Esophagus (tissue), 2 donors: Measurements from ENCODE around the gene NELFB. TPM values are rescaled to one million over a fixed set of nuclear protein-coding genes. Genes with fewer than 3 reads are reported as not detected.

Experiments used
- H3K27ac ChIP-seq, 2 donors: one replicate each; pipeline ENCODE4 v1.5.1; 2013; ENCODE audit warnings: low read depth in 2 of 2, mild to moderate bottlenecking in 2 of 2, inconsistent platforms in 1 of 2, low read length in 1 of 2, moderate library complexity in 1 of 2
- H3K27me3 ChIP-seq, 2 donors: one replicate each; pipeline ENCODE4 v1.6.1; 2013; ENCODE audit warnings: low read length in 2 of 2, control low read depth in 1 of 2, mild to moderate bottlenecking in 1 of 2; ENCODE audit not compliant: insufficient read depth in 2 of 2, control insufficient read depth in 1 of 2
- H3K36me3 ChIP-seq, 2 donors: one replicate each; pipeline ENCODE4 v1.6.1; 2013; ENCODE audit warnings: low read length in 1 of 2; ENCODE audit not compliant: control insufficient read depth in 2 of 2, insufficient read depth in 2 of 2
- H3K4me1 ChIP-seq, 2 donors: one replicate each; pipeline ENCODE4 v1.6.1; 2013; ENCODE audit warnings: low read length in 1 of 2; ENCODE audit not compliant: control insufficient read depth in 2 of 2, insufficient read depth in 2 of 2
- H3K4me3 ChIP-seq, 2 donors: one replicate each; pipeline ENCODE4 v1.5.1; 2013; ENCODE audit warnings: low read length in 2 of 2, mild to moderate bottlenecking in 2 of 2, low read depth in 1 of 2, moderate library complexity in 1 of 2
- H3K9me3 ChIP-seq, 2 donors: one replicate each; pipeline ENCODE4 v1.6.1; 2013; ENCODE audit warnings: mild to moderate bottlenecking in 2 of 2, low read depth in 1 of 2, low read length in 1 of 2, moderate library complexity in 1 of 2; ENCODE audit not compliant: control insufficient read depth in 2 of 2, insufficient read depth in 1 of 2
- WGBS, 2 donors: extraction: QIAGEN DNeasy Blood & Tissue Kit; methylation state at CpG; one replicate each; pipeline ENCODE4 v1.1.7; 2013; 5-methylcytosine and 5-hydroxymethylcytosine counted together
- polyA plus RNA-seq, 2 donors: library from polyadenylated mRNA; stranded (reverse); fragments of 200-250 nt; gene quantifications; one replicate each; pipeline ENCODE4 v1.2.3, GENCODE V29; 2013
- donor health status: healthy with polysubstance abuse.
- donor health status: Bipolar disorder and iron deficiency.

Gene NELFB
- polyA plus RNA-seq, 2 donors, result 31.7 to 34.7 TPM

- peak overlapping the region in 1 of 2 donors; percentile 13 for H3K27ac ChIP-seq
- 77 to 80% methylated on average over 24 of the region's 24 CpGs for WGBS, 2 donors
These were observed 20.7 kb downstream of the NELFB start for GRCh38 chr9:137275588-137276472.

GRCh38 chr9:137276473-137277328 lies 21.6 kb downstream of the NELFB start:
- H3K4me1 ChIP-seq, result peaks cover 0 to 24% of the 10 kb centered on the region in 2 donors
- 43 to 48% methylated on average over 30 of the region's 30 CpGs for WGBS, 2 donors
- no peak overlapping the region for H3K4me3 ChIP-seq
- H3K9me3 ChIP-seq, result peaks cover 0 to 3% of the 10 kb centered on the region in 2 donors
- peak overlapping the region; percentile 73 to 77 for H3K27ac ChIP-seq
- peaks cover 0 to 17% of the 10 kb centered on the region in 2 donors for H3K36me3 ChIP-seq
- H3K27me3 ChIP-seq, result peaks cover 0 to 9% of the 10 kb centered on the region in 2 donors

More at GRCh38 chr9:137275588-137276472, 20.7 kb downstream of the NELFB start:
- Histone ChIP-seq H3K27me3 (peaks cover 0 to 6% of the 10 kb centered on the region in 2 donors), H3K9me3 (peaks cover 0 to 3% of the 10 kb centered on the region in 2 donors), H3K4me1 (peaks cover 0 to 20% of the 10 kb centered on the region in 2 donors), H3K36me3 (peaks cover 0 to 17% of the 10 kb centered on the region in 2 donors), H3K4me3 (no peak overlapping the region)

- H3K4me1 ChIP-seq, result peaks cover 0 to 24% of the 10 kb centered on the region in 2 donors
- H3K36me3 ChIP-seq, result peaks cover 0 to 10% of the 10 kb centered on the region in 2 donors
These were observed 22.4 kb downstream of the NELFB start, which contains the start of gene TOR4A for GRCh38 chr9:137277329-137278041. Gene TOR4A, plus strand, starts transcription at chr9:137277726. Its CDS starts 964 bp downstream, at chr9:137278690.

GRCh38 chr9:137278061-137278701 lies 23.1 kb downstream of the NELFB start:
- WGBS, 2 donors, result 11 to 18% methylated on average over 35 to 54 of the region's 54 CpGs
- Histone ChIP-seq H3K27me3 (peaks cover 0 to 11% of the 10 kb centered on the region in 2 donors), H3K4me3 (peak overlapping the region; percentile 46 to 53), H3K36me3 (peaks cover 0 to 6% of the 10 kb centered on the region in 2 donors), H3K9me3 (peaks cover 0 to 3% of the 10 kb centered on the region in 2 donors), H3K4me1 (peaks cover 0 to 24% of the 10 kb centered on the region in 2 donors), H3K27ac (peak overlapping the region; percentile 36 to 77)

More at GRCh38 chr9:137277329-137278041, 22.4 kb downstream of the NELFB start, which contains the start of gene TOR4A:
- peak within 1 kb of the TSS; percentile 46 to 53 for H3K4me3 ChIP-seq
- WGBS, 2 donors, result 17 to 20% methylated on average over 17 to 25 of the region's 25 CpGs
- H3K27me3 ChIP-seq, result peaks cover 0 to 11% of the 10 kb centered on the region in 2 donors
- H3K9me3 ChIP-seq, result peaks cover 0 to 3% of the 10 kb centered on the region in 2 donors
- peak within 1 kb of the TSS; percentile 73 to 77 for H3K27ac ChIP-seq

- peaks cover 0 to 6% of the 10 kb centered on the region in 2 donors for H3K36me3 ChIP-seq
- H3K27me3 ChIP-seq, result peaks cover 0 to 11% of the 10 kb centered on the region in 2 donors
- peak overlapping the region; percentile 46 to 53 for H3K4me3 ChIP-seq
- H3K27ac ChIP-seq, result no peak overlapping the region
- H3K9me3 ChIP-seq, result peaks cover 0 to 3% of the 10 kb centered on the region in 2 donors
- 73 to 80% methylated on average over 138 to 139 of the region's 139 CpGs for WGBS, 2 donors
- peaks cover 0 to 21% of the 10 kb centered on the region in 2 donors for H3K4me1 ChIP-seq
These were observed 23.9 kb downstream of the NELFB start for GRCh38 chr9:137278721-137279711.

- Histone ChIP-seq H3K4me3 (no peak overlapping the region), H3K9me3 (peaks cover 0 to 3% of the 10 kb centered on the region in 2 donors), H3K36me3 (peaks cover 0 to 6% of the 10 kb centered on the region in 2 donors), H3K27ac (no peak overlapping the region), H3K27me3 (peaks cover 0 to 11% of the 10 kb centered on the region in 2 donors), H3K4me1 (peaks cover 0 to 17% of the 10 kb centered on the region in 2 donors)
- WGBS, 2 donors, result 81 to 90% methylated on average over 41 of the region's 41 CpGs
These were observed 24.8 kb downstream of the NELFB start for GRCh38 chr9:137279741-137280473.

- H3K36me3 ChIP-seq, result peaks cover 0 to 6% of the 10 kb centered on the region in 2 donors
- peak overlapping the region in 1 of 2 donors; percentile 13 for H3K4me3 ChIP-seq
- peaks cover 0 to 3% of the 10 kb centered on the region in 2 donors for H3K9me3 ChIP-seq
- H3K27me3 ChIP-seq, result peaks cover 0 to 11% of the 10 kb centered on the region in 2 donors
- 31 to 41% methylated on average over 73 to 85 of the region's 85 CpGs for WGBS, 2 donors
- H3K4me1 ChIP-seq, result peaks cover 0 to 17% of the 10 kb centered on the region in 2 donors
- H3K27ac ChIP-seq, result no peak overlapping the region
These were observed 25.6 kb downstream of the NELFB start for GRCh38 chr9:137280474-137281344.
